GM23248 (cell line): ENCODE results near the gene CABP4.

Experiments used
- EZH2 ChIP-seq: fragments of 200-600 bp; sonication (generic); IDR thresholded peaks from 2 replicates; pipeline ENCODE4 v1.6.1; 2018; ENCODE audit warnings: antibody characterized with exemption, mild to moderate bottlenecking; ENCODE audit not compliant: insufficient read depth, poor library complexity, severe bottlenecking
- EZH2phosphoT487 ChIP-seq: fragments of 200-600 bp; sonication (generic); IDR thresholded peaks from 2 replicates; pipeline ENCODE4 v1.6.1; 2018; ENCODE audit warnings: antibody characterized with exemption, moderate library complexity, mild to moderate bottlenecking, low read depth; ENCODE audit not compliant: insufficient read depth

GRCh38 chr11:67489203-67489884 is 34.2 kb downstream of the CABP4 start:
- TF ChIP-seq EZH2, result no peak
- TF ChIP-seq EZH2phosphoT487, result no peak
